ENCODE results near the gene SPATA33.
"Not testable (repeated sequence)": the region's sequence is repeated elsewhere in the genome, so short reads cannot be mapped to it uniquely, and the experiment has no call there.

Gene SPATA33

GRCh38 chr16:89658221-89658879 is 714 bp downstream of the SPATA33 start:
- in situ Hi-C loops (cut with MboI; ENCODE audit: low sequenced_read_pairs): no loop called here

- in situ Hi-C loops (cut with MboI; ENCODE audit: low sequenced_read_pairs): no loop called here
Measured at GRCh38 chr16:89660146-89660545, 2.5 kb downstream of the SPATA33 start.

DNA sequence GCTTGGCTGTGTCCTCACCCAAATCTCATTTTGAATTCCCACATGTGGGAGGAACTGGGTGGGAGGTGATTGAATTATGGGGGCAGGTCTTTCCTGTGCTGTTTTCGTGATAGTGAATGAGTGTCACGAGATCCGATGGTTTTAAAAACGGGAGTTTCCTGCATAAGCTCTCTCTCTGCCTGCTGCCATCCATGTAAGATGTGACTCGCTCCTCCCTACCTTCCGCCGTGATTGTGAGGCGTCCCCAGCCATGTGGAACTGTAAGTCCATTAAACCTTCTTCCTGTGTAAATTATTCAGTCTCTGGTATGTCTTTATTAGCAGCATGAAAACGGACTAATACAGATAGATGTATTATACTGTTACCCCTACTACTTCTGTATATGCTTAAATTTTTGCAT is 3.6 kb downstream of the SPATA33 start:
- in situ Hi-C loops (cut with MboI; ENCODE audit: low sequenced_read_pairs): no loop called here

DNA sequence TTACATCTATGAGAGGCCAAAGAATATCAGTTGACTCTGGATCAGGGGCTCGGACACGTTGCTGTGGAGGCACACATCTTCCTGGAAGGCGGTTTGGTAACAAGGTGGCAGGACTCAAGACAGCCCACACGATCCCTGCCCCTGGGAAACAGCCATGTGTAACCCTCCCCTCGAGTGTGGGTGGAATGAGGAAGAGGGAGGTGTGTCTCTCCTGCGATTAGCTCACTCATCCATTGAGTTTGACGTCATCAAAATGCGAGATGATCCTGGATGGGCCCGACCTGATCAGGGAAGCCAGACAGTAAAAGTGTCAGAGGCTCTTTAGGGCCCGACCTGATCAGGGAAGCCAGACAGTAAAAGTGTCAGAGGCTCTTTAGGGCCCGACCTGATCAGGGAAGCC is 6.6 kb downstream of the SPATA33 start:
- in situ Hi-C loops (cut with MboI; ENCODE audit: low sequenced_read_pairs): not testable (repeated sequence)

- in situ Hi-C loops (cut with MboI; ENCODE audit: low sequenced_read_pairs): not testable (repeated sequence)
Measured at GRCh38 chr16:89667000-89667399, 9.4 kb downstream of the SPATA33 start.

DNA sequence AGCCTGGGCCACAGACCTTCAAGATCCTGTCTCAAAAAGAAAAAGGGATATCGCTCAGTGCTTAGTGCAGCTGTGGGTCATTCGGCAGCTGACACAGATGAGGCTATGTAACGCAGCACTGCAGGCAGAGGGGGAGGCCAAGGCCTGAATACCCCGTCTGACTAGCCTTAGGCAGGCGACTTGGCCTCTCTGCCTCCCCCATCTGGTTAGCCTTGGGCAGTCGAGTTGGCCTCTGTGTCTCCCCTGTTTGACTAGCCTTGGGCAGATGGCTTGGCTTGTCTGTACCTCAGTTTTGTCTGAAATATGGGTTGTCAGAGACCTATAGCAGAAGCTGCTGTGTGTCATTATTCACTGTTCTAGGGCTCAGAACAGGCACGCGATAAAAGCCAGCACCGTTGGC is 10.0 kb downstream of the SPATA33 start:
- in situ Hi-C loops (cut with MboI; ENCODE audit: low sequenced_read_pairs): no loop called here

DNA sequence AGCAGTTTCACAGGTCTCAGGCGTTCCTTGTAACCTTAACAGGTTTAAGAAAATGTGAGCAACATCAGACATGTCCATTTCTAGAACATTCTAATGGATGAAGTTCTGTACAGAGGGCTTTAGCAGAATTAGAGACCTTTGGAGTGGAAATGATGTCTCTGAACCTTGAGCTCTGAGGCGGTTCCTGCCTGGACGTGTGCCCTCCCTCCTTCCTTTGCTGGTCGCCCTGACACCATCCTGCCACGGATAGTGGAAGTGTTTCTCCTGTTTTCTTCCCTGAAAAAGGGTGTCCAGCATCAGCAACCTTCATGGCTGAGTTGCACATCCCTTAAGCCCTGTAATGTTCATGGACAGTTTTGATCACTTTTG is 11.1 kb downstream of the SPATA33 start:
- in situ Hi-C loops (cut with MboI; ENCODE audit: low sequenced_read_pairs): no loop called here

DNA sequence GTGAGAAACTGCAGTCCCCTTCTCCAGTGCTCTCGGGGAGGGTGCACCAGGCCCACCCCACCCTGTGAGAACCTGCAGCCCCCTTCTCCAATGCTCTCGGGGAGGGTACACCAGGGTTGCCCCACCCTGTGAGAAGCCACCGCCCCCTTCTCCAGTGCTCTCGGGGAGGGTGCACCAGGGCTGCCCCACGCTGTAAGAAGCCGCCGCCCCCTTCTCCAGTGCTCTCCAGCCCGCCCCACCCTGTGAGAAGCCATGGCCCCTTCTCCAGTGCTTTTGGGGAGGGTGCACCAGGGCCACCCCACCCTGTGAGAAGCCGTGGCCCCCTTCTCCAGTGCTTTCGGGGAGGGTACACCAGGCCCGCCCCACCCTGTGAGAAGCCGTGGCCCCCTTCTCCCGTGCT is 12.1 kb downstream of the SPATA33 start:
- in situ Hi-C loops (cut with MboI; ENCODE audit: low sequenced_read_pairs): no loop called here

GRCh38 chr16:89670496-89671431 is 13.1 kb downstream of the SPATA33 start:
- in situ Hi-C loops (cut with MboI; ENCODE audit: low sequenced_read_pairs): no loop called here

- in situ Hi-C loops (cut with MboI; ENCODE audit: low sequenced_read_pairs): not testable (repeated sequence)
Measured at GRCh38 chr16:89671565-89671964, 13.9 kb downstream of the SPATA33 start.

- in situ Hi-C loops (cut with MboI; ENCODE audit: low sequenced_read_pairs): no loop called here
Measured at GRCh38 chr16:89672177-89672941, 14.7 kb downstream of the SPATA33 start.

DNA sequence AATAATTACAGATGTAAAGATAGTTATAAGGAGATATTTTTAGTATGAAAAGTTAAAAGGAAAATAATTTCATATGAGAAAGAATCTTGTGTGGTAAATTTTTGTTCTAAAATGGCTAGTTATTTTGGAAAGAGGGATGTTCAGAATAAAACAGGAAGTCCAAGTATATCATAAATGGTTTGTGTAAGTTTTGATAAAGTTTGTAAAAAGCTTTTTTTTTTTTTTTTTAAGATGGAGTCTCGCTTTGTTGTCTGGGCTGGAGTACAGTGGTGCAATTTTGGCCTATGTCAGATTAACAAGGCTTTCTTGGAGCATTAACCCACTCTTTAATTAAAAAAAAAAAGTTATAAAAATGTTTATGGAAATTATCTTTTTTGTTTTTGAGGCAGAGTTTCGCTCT is 20.6 kb downstream of the SPATA33 start:
- in situ Hi-C loops (cut with MboI; ENCODE audit: low sequenced_read_pairs): no loop called here

DNA sequence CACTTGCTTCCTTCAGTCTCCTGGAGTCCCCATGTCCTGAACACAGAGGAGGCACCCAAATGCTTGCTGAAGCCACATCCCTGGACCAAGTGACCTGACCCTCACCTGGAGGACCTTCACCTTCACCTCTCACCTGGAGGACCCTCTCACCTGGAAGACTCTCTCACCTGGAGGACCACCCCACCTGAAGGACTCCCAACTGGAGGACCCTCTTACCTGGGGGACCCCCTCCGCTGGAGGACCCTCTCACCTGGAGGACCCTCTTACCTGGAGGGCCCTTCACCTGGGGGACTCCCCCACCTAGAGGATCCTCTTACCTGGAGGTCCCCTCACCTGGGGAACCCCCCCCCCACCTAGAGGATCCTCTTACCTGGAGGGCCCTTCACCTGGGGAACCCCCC is 28.3 kb downstream of the SPATA33 start:
- in situ Hi-C loops (cut with MboI; ENCODE audit: low sequenced_read_pairs): no loop called here

- in situ Hi-C loops (cut with MboI; ENCODE audit: low sequenced_read_pairs): no loop called here
Measured at GRCh38 chr16:89686520-89687091, 29.0 kb downstream of the SPATA33 start, which contains the start of gene CDK10. Gene CDK10, plus strand, starts transcription at chr16:89686689. Its CDS starts 22 bp downstream, at chr16:89686711.

- in situ Hi-C loops (cut with MboI; ENCODE audit: low sequenced_read_pairs): no loop called here
Measured at GRCh38 chr16:89687092-89687940, 29.7 kb downstream of the SPATA33 start.

GRCh38 chr16:89688395-89688794 is 30.8 kb downstream of the SPATA33 start:
- in situ Hi-C loops (cut with MboI; ENCODE audit: low sequenced_read_pairs): no loop called here

DNA sequence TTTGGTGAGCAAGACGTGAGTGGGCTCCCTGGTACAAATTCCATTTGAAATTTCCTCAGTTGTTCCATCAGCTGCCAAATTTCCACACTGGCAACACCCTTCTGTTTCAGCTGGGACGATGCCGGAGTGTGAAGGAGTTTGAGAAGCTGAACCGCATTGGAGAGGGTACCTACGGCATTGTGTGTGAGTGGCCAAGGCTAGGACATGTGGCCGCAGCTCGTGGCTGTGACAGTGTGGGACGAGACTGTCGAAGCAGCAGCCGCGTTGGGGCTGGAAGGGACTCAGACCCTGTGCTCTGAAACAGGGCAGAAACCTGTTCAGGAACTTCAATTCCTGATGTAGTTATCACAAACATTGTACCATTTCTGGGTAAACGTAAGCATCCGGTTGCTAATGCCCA is 31.5 kb downstream of the SPATA33 start:
- in situ Hi-C loops (cut with MboI; ENCODE audit: low sequenced_read_pairs): no loop called here

- in situ Hi-C loops (cut with MboI; ENCODE audit: low sequenced_read_pairs): not testable (repeated sequence)
Measured at GRCh38 chr16:89689621-89690020, 32.0 kb downstream of the SPATA33 start.

DNA sequence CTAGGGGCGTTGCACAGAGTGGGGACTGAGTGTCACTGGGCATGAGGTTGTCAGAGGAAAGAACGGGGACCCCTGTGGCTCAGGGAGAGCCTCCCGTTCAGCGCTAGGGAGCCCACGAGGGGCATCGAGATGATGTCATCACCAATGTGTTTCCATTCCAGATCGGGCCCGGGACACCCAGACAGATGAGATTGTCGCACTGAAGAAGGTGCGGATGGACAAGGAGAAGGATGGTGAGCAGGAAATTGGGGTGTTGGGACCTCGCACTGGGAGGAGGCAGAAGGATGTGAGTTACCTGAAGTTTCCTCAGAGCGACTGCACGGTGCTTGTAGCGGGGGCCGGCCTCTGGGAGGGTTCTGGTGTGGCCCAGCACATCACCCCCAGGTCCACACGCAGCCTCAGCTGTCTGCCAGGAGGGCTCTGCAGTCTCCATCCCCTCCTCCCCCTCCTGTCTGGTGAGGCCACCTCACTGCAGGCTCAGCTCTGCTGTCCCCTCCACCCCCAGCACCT is 32.8 kb downstream of the SPATA33 start:
- in situ Hi-C loops (cut with MboI; ENCODE audit: low sequenced_read_pairs): no loop called here

Measured in HL-60/S4 (cell line).